Panc1 (cell line): ENCODE results near the gene CYB561D1. TPM values are rescaled to one million over a fixed set of nuclear protein-coding genes. Genes with fewer than 3 reads are reported as not detected.

Experiments used
- ATAC-seq: fragments of 200-7000 bp; cut with Tn5 transposase; 2 replicates; pipeline ENCODE4 v1.9.1; 2020; ENCODE audit warnings: mild to moderate bottlenecking, moderate library complexity
- BruUV-seq: library from RNA; stranded (reverse); fragments of 400-500 nt; replicated peaks from 2 replicates; lab custom pipeline; 2021; lab: Mats Ljungman, UMichigan
- CTCF ChIA-PET: fragments of 300-600 bp; sonication (Branson Sonifier 250); formaldehyde crosslinking; loops from one replicate; lab custom pipeline; 2022; ENCODE audit warnings: antibody characterized with exemption; lab: Charles Lee
- POLR2A ChIA-PET: fragments of 300-600 bp; sonication (Branson Sonifier 250); formaldehyde crosslinking; loops from one replicate; lab custom pipeline; 2022; ENCODE audit warnings: antibody characterized with exemption; lab: Charles Lee
- DNase-seq: peaks from one replicate; pipeline ENCODE4 v3.0.0-alpha.2; 2010; ENCODE audit warnings: low read depth, low spot score
- H3K27ac ChIP-seq: 2 replicates; pipeline ENCODE4 v1.5.1; 2011; ENCODE audit warnings: mild to moderate bottlenecking, low read length, inconsistent platforms
- H3K27me3 ChIP-seq: fragments of 200-500 bp; sonication (Bioruptor generic); 2 replicates; pipeline ENCODE4 v1.6.0; 2014; ENCODE audit warnings: low read length, inconsistent platforms; ENCODE audit not compliant: control insufficient read depth, insufficient read depth
- H3K36me3 ChIP-seq: fragments of 200-500 bp; sonication (Bioruptor generic); 2 replicates; pipeline ENCODE4 v1.5.1; 2014; ENCODE audit warnings: inconsistent platforms, mild to moderate bottlenecking, low read length, moderate library complexity; ENCODE audit not compliant: control insufficient read depth, insufficient read depth
- H3K4me1 ChIP-seq: 2 replicates; pipeline ENCODE4 v1.5.1; 2011; ENCODE audit warnings: inconsistent platforms, mild to moderate bottlenecking, low read length, moderate library complexity; ENCODE audit not compliant: control insufficient read depth, insufficient read depth
- H3K4me3 ChIP-seq, 2 experiments: 2 replicates each; pipeline ENCODE4 v1.5.1; 2011 to 2012; ENCODE audit warnings: low read depth in 2 of 2, low read length in 2 of 2, mild to moderate bottlenecking in 2 of 2, inconsistent platforms in 1 of 2, moderate library complexity in 1 of 2
- H3K9me3 ChIP-seq: fragments of 200-500 bp; sonication (Bioruptor generic); 2 replicates; pipeline ENCODE4 v1.5.1; 2014; ENCODE audit warnings: low read depth, mild to moderate bottlenecking, inconsistent platforms, low read length, moderate library complexity; ENCODE audit not compliant: control insufficient read depth, insufficient read depth
- POLR2AphosphoS5 ChIP-seq: IDR thresholded peaks from 2 replicates; pipeline ENCODE4 v1.6.1; 2012; ENCODE audit warnings: mild to moderate bottlenecking, low read depth, low read length, moderate library complexity
- SIN3A ChIP-seq: IDR thresholded peaks from 2 replicates; pipeline ENCODE4 v1.6.1; 2012; ENCODE audit warnings: low read depth, mild to moderate bottlenecking, low read length, moderate library complexity, borderline replicate concordance; ENCODE audit not compliant: insufficient read depth
- TCF7L2 ChIP-seq: IDR thresholded peaks from 2 replicates; pipeline ENCODE4 v1.6.1; 2011; ENCODE audit warnings: mild to moderate bottlenecking, low read depth, low read length, inconsistent platforms
- in situ Hi-C: cut with HindIII; loops from 2 replicates; pipeline ENCODE4 v1.10.0; 2016; ENCODE audit warnings: low sequenced_read_pairs, low pct_unique_long_range_greater_than_20kb
- intact Hi-C: fragments of 100-400 bp; cut with micrococcal nuclease; formaldehyde crosslinking; loops from one replicate; pipeline ENCODE4 v1.10.0; 2022; ENCODE audit not compliant: unreplicated experiment
- total RNA-seq: library from RNA; stranded (reverse); gene quantifications from one replicate; pipeline ENCODE4 v1.2.1, GENCODE V29; 2021; ENCODE audit not compliant: unreplicated experiment
- TF ChIP-seq, protein P1 (sequence below): fragments of 450-650 bp; IDR thresholded peaks from 2 replicates; pipeline ENCODE4 v1.5.1; 2017; ENCODE audit warnings: mild to moderate bottlenecking
- TF ChIP-seq, protein P2 (sequence below), 2 experiments: IDR thresholded peaks; 2 replicates each; pipeline ENCODE4 v1.6.1; 2011 to 2012; ENCODE audit warnings: low read depth in 2 of 2, control low read depth in 1 of 2, low read length in 1 of 2, mild to moderate bottlenecking in 1 of 2, moderate library complexity in 1 of 2; ENCODE audit not compliant: insufficient read depth in 1 of 2

Gene CYB561D1
- total RNA-seq, 1 experiment from 2014 or later, result 4.5 TPM

DNA sequence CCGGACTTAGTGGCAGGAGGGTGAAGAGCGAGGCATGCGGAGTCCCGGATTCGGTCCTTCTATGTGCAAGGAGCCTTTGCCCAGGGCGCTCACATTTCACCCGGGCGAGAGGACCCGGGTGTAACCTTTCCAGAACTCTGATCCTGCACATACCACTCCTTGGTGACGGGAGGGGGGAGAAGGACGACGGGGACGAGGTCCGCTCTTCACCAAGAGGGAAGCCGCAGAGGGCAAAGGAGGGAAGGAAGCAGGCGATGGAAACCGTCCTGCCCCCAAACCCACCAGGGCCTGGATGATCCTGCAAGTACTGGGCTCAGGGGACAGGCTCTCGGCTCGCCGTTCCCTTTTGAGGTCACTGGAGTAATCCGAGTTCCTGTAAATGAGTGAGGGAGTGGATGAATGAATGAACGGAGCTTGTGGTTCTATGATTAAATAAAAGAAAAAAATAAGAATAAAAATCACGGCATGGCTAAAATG, 26.6 kb upstream of the CYB561D1 start:
- ChIA-PET POLR2A (no interaction called here), CTCF (no interaction called here)
- in situ Hi-C loops (no loop called here), intact Hi-C loops (no loop called here)
- Histone ChIP-seq H3K27me3 (peaks cover 20% of the 10 kb centered on the region), H3K4me1 (no peaks in the 10 kb centered on the region), H3K27ac (no peak overlapping the region), H3K4me3 (no peak overlapping the region), H3K36me3 (no peaks in the 10 kb centered on the region), H3K9me3 (no peaks in the 10 kb centered on the region)
- no peak for DNase-seq
- no peak for ATAC-seq
- TF ChIP-seq, protein P1, sequence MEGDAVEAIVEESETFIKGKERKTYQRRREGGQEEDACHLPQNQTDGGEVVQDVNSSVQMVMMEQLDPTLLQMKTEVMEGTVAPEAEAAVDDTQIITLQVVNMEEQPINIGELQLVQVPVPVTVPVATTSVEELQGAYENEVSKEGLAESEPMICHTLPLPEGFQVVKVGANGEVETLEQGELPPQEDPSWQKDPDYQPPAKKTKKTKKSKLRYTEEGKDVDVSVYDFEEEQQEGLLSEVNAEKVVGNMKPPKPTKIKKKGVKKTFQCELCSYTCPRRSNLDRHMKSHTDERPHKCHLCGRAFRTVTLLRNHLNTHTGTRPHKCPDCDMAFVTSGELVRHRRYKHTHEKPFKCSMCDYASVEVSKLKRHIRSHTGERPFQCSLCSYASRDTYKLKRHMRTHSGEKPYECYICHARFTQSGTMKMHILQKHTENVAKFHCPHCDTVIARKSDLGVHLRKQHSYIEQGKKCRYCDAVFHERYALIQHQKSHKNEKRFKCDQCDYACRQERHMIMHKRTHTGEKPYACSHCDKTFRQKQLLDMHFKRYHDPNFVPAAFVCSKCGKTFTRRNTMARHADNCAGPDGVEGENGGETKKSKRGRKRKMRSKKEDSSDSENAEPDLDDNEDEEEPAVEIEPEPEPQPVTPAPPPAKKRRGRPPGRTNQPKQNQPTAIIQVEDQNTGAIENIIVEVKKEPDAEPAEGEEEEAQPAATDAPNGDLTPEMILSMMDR, result no peak
- TF ChIP-seq, protein P2, sequence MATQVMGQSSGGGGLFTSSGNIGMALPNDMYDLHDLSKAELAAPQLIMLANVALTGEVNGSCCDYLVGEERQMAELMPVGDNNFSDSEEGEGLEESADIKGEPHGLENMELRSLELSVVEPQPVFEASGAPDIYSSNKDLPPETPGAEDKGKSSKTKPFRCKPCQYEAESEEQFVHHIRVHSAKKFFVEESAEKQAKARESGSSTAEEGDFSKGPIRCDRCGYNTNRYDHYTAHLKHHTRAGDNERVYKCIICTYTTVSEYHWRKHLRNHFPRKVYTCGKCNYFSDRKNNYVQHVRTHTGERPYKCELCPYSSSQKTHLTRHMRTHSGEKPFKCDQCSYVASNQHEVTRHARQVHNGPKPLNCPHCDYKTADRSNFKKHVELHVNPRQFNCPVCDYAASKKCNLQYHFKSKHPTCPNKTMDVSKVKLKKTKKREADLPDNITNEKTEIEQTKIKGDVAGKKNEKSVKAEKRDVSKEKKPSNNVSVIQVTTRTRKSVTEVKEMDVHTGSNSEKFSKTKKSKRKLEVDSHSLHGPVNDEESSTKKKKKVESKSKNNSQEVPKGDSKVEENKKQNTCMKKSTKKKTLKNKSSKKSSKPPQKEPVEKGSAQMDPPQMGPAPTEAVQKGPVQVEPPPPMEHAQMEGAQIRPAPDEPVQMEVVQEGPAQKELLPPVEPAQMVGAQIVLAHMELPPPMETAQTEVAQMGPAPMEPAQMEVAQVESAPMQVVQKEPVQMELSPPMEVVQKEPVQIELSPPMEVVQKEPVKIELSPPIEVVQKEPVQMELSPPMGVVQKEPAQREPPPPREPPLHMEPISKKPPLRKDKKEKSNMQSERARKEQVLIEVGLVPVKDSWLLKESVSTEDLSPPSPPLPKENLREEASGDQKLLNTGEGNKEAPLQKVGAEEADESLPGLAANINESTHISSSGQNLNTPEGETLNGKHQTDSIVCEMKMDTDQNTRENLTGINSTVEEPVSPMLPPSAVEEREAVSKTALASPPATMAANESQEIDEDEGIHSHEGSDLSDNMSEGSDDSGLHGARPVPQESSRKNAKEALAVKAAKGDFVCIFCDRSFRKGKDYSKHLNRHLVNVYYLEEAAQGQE (IDR thresholded peaks at IDR 0.05; ENCODE audit: insufficient read depth in 1 of 2, low read depth in 2 of 2, low read length in 1 of 2), result no peak
- TF ChIP-seq TCF7L2, result no peak
- no peak for TF ChIP-seq POLR2AphosphoS5
- no peak for TF ChIP-seq SIN3A
- BruUV-seq, result no TSS peak

DNA sequence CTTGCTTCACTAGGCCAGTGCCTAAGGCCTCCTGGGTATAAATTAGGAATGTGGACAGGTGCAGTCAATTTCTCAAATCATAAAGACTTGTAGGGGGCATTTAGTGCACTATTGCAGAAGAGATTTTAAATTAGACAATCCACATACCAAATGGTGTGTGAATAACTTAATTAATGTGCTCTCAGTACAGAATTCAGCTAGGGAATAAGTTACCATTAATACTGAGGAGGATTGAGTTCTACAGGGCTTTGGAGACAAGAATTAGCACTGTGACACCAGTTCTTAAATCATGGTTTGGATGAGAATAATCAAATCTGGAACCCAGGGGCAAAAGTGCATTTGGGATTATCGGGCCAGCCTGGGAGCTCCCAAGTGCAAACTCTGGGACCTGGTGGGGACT, 25.8 kb upstream of the CYB561D1 start:
- H3K36me3 ChIP-seq, result no peaks in the 10 kb centered on the region
- intact Hi-C loops (no loop called here), in situ Hi-C loops (no loop called here)
- no peaks in the 10 kb centered on the region for H3K4me1 ChIP-seq
- DNase-seq (no peak), ATAC-seq (no peak)
- H3K4me3 ChIP-seq, result no peak overlapping the region
- TF ChIP-seq, protein P1, result no peak
- no peak for TF ChIP-seq POLR2AphosphoS5
- TF ChIP-seq TCF7L2, result no peak
- TF ChIP-seq SIN3A, result no peak
- TF ChIP-seq, protein P2 (IDR thresholded peaks at IDR 0.05; ENCODE audit: insufficient read depth in 1 of 2, low read depth in 2 of 2, low read length in 1 of 2), result no peak
- POLR2A ChIA-PET, result no interaction called here
- CTCF ChIA-PET, result no interaction called here
- peaks cover 16% of the 10 kb centered on the region for H3K27me3 ChIP-seq
- BruUV-seq, result no TSS peak
- H3K9me3 ChIP-seq, result no peaks in the 10 kb centered on the region
- H3K27ac ChIP-seq, result no peak overlapping the region
